ENCODE measurements around the gene AQP10. TPM values are rescaled to one million over a fixed set of nuclear protein-coding genes. Genes with fewer than 3 reads are reported as not detected.

AQP10 gene
- total and polyA plus RNA-seq, 9 of the 15 experiments (the other 6 are each of a cell fraction or from before 2014, with no cell fraction given): 0.37 to 9.7 (median 1.9) TPM

DNA sequence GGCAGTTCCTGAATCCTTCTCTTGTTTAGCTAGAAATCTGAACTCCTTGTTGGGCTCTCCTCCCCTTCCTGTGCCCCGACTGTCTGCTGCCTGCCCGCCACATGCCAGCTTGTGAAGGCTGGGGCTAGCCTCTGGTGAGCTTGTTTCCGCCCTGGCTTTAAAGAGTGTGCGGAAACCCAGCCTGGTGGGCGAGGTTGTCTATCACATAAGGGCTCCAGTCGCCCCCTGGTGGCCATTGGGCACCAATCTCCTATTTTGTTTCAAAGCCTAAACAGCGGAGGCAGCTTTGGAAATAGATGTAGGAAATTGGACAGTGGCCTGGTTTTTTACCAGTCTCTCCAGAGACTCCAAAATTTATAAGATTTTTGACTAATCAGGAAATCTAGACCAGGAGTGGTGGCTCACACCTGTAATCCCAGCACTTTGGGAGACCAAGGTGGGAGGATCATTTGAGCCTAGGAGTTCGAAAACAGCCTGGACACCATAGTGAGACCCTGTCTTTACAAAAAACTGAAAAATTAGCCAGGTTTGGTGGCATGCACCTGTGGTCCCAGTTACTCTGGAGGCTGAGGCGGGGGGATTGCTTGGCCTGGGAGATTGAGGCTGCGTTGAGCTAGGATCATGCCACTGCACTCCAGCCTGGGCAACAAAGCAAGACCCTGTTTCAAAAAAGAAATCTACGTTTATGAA, 14.3 kb downstream of the AQP10 start (continued):
- TF ChIP-seq, protein P1, sequence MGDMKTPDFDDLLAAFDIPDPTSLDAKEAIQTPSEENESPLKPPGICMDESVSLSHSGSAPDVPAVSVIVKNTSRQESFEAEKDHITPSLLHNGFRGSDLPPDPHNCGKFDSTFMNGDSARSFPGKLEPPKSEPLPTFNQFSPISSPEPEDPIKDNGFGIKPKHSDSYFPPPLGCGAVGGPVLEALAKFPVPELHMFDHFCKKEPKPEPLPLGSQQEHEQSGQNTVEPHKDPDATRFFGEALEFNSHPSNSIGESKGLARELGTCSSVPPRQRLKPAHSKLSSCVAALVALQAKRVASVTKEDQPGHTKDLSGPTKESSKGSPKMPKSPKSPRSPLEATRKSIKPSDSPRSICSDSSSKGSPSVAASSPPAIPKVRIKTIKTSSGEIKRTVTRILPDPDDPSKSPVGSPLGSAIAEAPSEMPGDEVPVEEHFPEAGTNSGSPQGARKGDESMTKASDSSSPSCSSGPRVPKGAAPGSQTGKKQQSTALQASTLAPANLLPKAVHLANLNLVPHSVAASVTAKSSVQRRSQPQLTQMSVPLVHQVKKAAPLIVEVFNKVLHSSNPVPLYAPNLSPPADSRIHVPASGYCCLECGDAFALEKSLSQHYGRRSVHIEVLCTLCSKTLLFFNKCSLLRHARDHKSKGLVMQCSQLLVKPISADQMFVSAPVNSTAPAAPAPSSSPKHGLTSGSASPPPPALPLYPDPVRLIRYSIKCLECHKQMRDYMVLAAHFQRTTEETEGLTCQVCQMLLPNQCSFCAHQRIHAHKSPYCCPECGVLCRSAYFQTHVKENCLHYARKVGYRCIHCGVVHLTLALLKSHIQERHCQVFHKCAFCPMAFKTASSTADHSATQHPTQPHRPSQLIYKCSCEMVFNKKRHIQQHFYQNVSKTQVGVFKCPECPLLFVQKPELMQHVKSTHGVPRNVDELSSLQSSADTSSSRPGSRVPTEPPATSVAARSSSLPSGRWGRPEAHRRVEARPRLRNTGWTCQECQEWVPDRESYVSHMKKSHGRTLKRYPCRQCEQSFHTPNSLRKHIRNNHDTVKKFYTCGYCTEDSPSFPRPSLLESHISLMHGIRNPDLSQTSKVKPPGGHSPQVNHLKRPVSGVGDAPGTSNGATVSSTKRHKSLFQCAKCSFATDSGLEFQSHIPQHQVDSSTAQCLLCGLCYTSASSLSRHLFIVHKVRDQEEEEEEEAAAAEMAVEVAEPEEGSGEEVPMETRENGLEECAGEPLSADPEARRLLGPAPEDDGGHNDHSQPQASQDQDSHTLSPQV (IDR thresholded peaks at IDR 0.05): 0 out of 2 replicates have a peak, but pooled peaks have one; percentile 21
- TF ChIP-seq EP300 (IDR thresholded peaks at IDR 0.05; ENCODE audit: low read length) (0 out of 2 replicates have a peak, but pooled peaks have one; percentile 4), KLF16 (IDR thresholded peaks at IDR 0.05) (no peak), CBFA2T2 (conservative IDR thresholded peaks at IDR 0.05) (0 out of 2 replicates have a peak, but pooled peaks have one; percentile 1), ETV1 (tag; conservative IDR thresholded peaks at IDR 0.05; ENCODE audit: low read depth) (no peak), ZNF785 (CRISPR knock-in tag; IDR thresholded peaks at IDR 0.05) (no peak), GABPB1 (CRISPR knock-in tag; IDR thresholded peaks at IDR 0.05) (0 out of 2 replicates have a peak, but pooled peaks have one; percentile 23), STAG1 (CRISPR knock-in tag; IDR thresholded peaks at IDR 0.05; ENCODE audit: borderline replicate concordance) (peak; percentile 50; the same call in 1 of the 2 replicates), MTA3 (IDR thresholded peaks at IDR 0.05; ENCODE audit: borderline replicate concordance) (0 out of 2 replicates have a peak, but pooled peaks have one; percentile 28), RB1 (IDR thresholded peaks at IDR 0.05; ENCODE audit: low read depth) (0 out of 2 replicates have a peak, but pooled peaks have one; percentile 41), CSDE1 (IDR thresholded peaks at IDR 0.05) (no peak), LCOR (CRISPR knock-in tag; IDR thresholded peaks at IDR 0.05) (peak; percentile 49; the same call in 1 of the 2 replicates)
- TF ChIP-seq, protein P2, sequence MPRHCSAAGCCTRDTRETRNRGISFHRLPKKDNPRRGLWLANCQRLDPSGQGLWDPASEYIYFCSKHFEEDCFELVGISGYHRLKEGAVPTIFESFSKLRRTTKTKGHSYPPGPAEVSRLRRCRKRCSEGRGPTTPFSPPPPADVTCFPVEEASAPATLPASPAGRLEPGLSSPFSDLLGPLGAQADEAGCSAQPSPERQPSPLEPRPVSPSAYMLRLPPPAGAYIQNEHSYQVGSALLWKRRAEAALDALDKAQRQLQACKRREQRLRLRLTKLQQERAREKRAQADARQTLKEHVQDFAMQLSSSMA (CRISPR knock-in tag; IDR thresholded peaks at IDR 0.05): no peak
- TF ChIP-seq, protein P3, sequence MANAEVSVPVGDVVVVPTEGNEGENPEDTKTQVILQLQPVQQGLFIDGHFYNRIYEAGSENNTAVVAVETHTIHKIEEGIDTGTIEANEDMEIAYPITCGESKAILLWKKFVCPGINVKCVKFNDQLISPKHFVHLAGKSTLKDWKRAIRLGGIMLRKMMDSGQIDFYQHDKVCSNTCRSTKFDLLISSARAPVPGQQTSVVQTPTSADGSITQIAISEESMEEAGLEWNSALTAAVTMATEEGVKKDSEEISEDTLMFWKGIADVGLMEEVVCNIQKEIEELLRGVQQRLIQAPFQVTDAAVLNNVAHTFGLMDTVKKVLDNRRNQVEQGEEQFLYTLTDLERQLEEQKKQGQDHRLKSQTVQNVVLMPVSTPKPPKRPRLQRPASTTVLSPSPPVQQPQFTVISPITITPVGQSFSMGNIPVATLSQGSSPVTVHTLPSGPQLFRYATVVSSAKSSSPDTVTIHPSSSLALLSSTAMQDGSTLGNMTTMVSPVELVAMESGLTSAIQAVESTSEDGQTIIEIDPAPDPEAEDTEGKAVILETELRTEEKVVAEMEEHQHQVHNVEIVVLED (CRISPR knock-in tag; IDR thresholded peaks at IDR 0.05): no peak
- TF ChIP-seq, protein P4, sequence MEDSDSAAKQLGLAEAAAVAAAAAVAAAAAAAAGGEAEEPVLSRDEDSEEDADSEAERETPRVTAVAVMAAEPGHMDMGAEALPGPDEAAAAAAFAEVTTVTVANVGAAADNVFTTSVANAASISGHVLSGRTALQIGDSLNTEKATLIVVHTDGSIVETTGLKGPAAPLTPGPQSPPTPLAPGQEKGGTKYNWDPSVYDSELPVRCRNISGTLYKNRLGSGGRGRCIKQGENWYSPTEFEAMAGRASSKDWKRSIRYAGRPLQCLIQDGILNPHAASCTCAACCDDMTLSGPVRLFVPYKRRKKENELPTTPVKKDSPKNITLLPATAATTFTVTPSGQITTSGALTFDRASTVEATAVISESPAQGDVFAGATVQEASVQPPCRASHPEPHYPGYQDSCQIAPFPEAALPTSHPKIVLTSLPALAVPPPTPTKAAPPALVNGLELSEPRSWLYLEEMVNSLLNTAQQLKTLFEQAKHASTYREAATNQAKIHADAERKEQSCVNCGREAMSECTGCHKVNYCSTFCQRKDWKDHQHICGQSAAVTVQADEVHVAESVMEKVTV (CRISPR knock-in tag; IDR thresholded peaks at IDR 0.05): peak; percentile 71
- TF ChIP-seq, protein P5, sequence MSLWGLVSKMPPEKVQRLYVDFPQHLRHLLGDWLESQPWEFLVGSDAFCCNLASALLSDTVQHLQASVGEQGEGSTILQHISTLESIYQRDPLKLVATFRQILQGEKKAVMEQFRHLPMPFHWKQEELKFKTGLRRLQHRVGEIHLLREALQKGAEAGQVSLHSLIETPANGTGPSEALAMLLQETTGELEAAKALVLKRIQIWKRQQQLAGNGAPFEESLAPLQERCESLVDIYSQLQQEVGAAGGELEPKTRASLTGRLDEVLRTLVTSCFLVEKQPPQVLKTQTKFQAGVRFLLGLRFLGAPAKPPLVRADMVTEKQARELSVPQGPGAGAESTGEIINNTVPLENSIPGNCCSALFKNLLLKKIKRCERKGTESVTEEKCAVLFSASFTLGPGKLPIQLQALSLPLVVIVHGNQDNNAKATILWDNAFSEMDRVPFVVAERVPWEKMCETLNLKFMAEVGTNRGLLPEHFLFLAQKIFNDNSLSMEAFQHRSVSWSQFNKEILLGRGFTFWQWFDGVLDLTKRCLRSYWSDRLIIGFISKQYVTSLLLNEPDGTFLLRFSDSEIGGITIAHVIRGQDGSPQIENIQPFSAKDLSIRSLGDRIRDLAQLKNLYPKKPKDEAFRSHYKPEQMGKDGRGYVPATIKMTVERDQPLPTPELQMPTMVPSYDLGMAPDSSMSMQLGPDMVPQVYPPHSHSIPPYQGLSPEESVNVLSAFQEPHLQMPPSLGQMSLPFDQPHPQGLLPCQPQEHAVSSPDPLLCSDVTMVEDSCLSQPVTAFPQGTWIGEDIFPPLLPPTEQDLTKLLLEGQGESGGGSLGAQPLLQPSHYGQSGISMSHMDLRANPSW (CRISPR knock-in tag; IDR thresholded peaks at IDR 0.05): no peak
